Hepatocyte (in vitro differentiated cells): Measurements from ENCODE around the gene DYSF. TPM values are rescaled to one million over a fixed set of nuclear protein-coding genes. Genes with fewer than 3 reads are reported as not detected.

ENCODE experiments used
- DNase-seq: peaks from one replicate; pipeline ENCODE4 v3.0.0-alpha.2; 2016; ENCODE audit warnings: low spot score
- H2AFZ ChIP-seq: fragments of 200-600 bp; sonication (generic); 2 replicates; pipeline ENCODE4 v1.6.0; 2016; ENCODE audit warnings: antibody characterized with exemption, mild to moderate bottlenecking
- H3K27ac ChIP-seq: fragments of 200-600 bp; sonication (generic); 2 replicates; pipeline ENCODE4 v1.5.1; 2016; ENCODE audit warnings: mild to moderate bottlenecking
- H3K27me3 ChIP-seq: fragments of 200-600 bp; sonication (generic); 2 replicates; pipeline ENCODE4 v1.6.1; 2016
- H3K36me3 ChIP-seq: fragments of 200-600 bp; sonication (generic); replicated peaks from 2 replicates; pipeline ENCODE4 v1.5.1; 2016; ENCODE audit warnings: low read depth; ENCODE audit not compliant: insufficient read depth
- H3K4me1 ChIP-seq: fragments of 200-600 bp; sonication (generic); 2 replicates; pipeline ENCODE4 v1.5.1; 2016; ENCODE audit warnings: mild to moderate bottlenecking, moderate library complexity; ENCODE audit not compliant: insufficient read depth
- H3K4me2 ChIP-seq: fragments of 200-600 bp; sonication (generic); 2 replicates; pipeline ENCODE4 v1.6.0; 2016
- H3K4me3 ChIP-seq: fragments of 200-600 bp; sonication (generic); 2 replicates; pipeline ENCODE4 v1.5.1; 2016; ENCODE audit warnings: mild to moderate bottlenecking
- H3K79me2 ChIP-seq: fragments of 200-600 bp; sonication (generic); 2 replicates; pipeline ENCODE4 v1.6.0; 2017; ENCODE audit warnings: mild to moderate bottlenecking
- H3K9me2 ChIP-seq: fragments of 200-600 bp; sonication (generic); replicated peaks from 2 replicates; pipeline ENCODE4 v1.6.0; 2017; ENCODE audit warnings: mild to moderate bottlenecking; ENCODE audit not compliant: insufficient read depth
- H3K9me3 ChIP-seq: fragments of 200-600 bp; sonication (generic); 2 replicates; pipeline ENCODE4 v1.5.1; 2016; ENCODE audit warnings: low read depth, mild to moderate bottlenecking
- H4K20me1 ChIP-seq: fragments of 200-600 bp; sonication (generic); 2 replicates; pipeline ENCODE4 v1.6.0; 2016; ENCODE audit warnings: mild to moderate bottlenecking; ENCODE audit not compliant: insufficient read depth, poor library complexity, severe bottlenecking
- EZH2 ChIP-seq: fragments of 200-600 bp; sonication (generic); IDR thresholded peaks from 2 replicates; pipeline ENCODE4 v1.6.1; 2016; ENCODE audit warnings: antibody characterized with exemption, mild to moderate bottlenecking, borderline replicate concordance
- EZH2phosphoT487 ChIP-seq: fragments of 200-600 bp; sonication (generic); IDR thresholded peaks from one replicate; pipeline ENCODE4 v1.6.1; 2018; ENCODE audit warnings: antibody characterized with exemption, mild to moderate bottlenecking, low read depth, moderate library complexity; ENCODE audit not compliant: unreplicated experiment, severe bottlenecking
- WGBS: methylation state at CpG from one replicate; pipeline ENCODE4 v1.1.6; 2016; ENCODE audit warnings: low lambda C conversion rate; ENCODE audit errors: missing lambda C conversion rate; 5-methylcytosine and 5-hydroxymethylcytosine counted together
- polyA plus RNA-seq: library from polyadenylated mRNA; unstranded; fragments of >200 nt; fragmentation: Nextera tagmentation; extraction: Ambion mirVana; gene quantifications from 2 replicates; pipeline ENCODE4 v1.2.1, GENCODE V29; 2016
- total RNA-seq: library from RNA; depleted of rRNA; stranded (reverse); fragments of >200 nt; gene quantifications from 2 replicates; pipeline ENCODE4 v1.2.3, GENCODE V29; 2014
- TF ChIP-seq, protein P1 (sequence below): fragments of 200-600 bp; sonication (generic); IDR thresholded peaks from 2 replicates; pipeline ENCODE4 v1.5.1; 2016; ENCODE audit warnings: antibody characterized with exemption, mild to moderate bottlenecking; ENCODE audit not compliant: poor library complexity

DYSF gene
- total and polyA plus RNA-seq, 2 experiments from 2014 or later, result 0.25 to 0.90 TPM

DNA sequence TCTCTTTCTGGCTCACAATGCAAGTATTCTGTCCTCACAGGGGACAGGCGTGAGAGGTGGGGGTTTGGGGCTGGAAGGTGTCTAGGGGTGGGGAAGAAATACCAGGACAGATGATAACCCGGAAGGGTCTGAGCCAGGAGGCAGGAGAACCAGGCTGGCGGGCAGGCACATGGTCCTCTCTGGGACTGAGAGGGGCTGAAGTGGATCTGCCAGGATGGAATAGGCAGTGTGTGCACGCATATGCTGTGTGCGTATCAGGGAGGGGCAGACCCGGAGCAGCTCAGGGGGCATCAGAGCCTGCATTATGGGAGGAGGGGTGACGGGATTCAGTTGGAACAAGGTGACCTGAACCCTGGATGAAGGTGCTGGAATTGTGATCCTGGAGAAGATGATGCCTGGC, 157.3 kb downstream of the DYSF start:
- Histone ChIP-seq H2AFZ (no peak overlapping the region), H3K79me2 (no peaks in the 10 kb centered on the region), H4K20me1 (no peaks in the 10 kb centered on the region), H3K9me2 (no peaks in the 10 kb centered on the region), H3K27me3 (peaks cover 7% of the 10 kb centered on the region), H3K27ac (no peak overlapping the region), H3K9me3 (no peaks in the 10 kb centered on the region), H3K4me2 (no peak overlapping the region), H3K36me3 (no peaks in the 10 kb centered on the region), H3K4me3 (no peak overlapping the region), H3K4me1 (no peaks in the 10 kb centered on the region)
- TF ChIP-seq EZH2phosphoT487 (no peak), EZH2 (no peak)
- TF ChIP-seq, protein P1, sequence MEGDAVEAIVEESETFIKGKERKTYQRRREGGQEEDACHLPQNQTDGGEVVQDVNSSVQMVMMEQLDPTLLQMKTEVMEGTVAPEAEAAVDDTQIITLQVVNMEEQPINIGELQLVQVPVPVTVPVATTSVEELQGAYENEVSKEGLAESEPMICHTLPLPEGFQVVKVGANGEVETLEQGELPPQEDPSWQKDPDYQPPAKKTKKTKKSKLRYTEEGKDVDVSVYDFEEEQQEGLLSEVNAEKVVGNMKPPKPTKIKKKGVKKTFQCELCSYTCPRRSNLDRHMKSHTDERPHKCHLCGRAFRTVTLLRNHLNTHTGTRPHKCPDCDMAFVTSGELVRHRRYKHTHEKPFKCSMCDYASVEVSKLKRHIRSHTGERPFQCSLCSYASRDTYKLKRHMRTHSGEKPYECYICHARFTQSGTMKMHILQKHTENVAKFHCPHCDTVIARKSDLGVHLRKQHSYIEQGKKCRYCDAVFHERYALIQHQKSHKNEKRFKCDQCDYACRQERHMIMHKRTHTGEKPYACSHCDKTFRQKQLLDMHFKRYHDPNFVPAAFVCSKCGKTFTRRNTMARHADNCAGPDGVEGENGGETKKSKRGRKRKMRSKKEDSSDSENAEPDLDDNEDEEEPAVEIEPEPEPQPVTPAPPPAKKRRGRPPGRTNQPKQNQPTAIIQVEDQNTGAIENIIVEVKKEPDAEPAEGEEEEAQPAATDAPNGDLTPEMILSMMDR, result no peak
- DNase-seq, result no peak
- 96% methylated on average over 6 of the region's 7 CpGs for WGBS

GRCh38 chr2:71611247-71611646, 157.9 kb downstream of the DYSF start:
- WGBS, result 93% methylated on average over 12 of the region's 12 CpGs
- peaks cover 7% of the 10 kb centered on the region for H3K27me3 ChIP-seq
- TF ChIP-seq, protein P1, result no peak
- TF ChIP-seq EZH2phosphoT487 (no peak), EZH2 (no peak)
- H4K20me1 ChIP-seq, result no peaks in the 10 kb centered on the region
- H3K4me3 ChIP-seq, result no peak overlapping the region
- H3K79me2 ChIP-seq, result no peaks in the 10 kb centered on the region
- H3K27ac ChIP-seq, result no peak overlapping the region
- H3K4me1 ChIP-seq, result no peaks in the 10 kb centered on the region
- H3K9me3 ChIP-seq, result no peaks in the 10 kb centered on the region
- no peak overlapping the region for H3K4me2 ChIP-seq
- no peak overlapping the region for H2AFZ ChIP-seq
- DNase-seq, result no peak
- H3K36me3 ChIP-seq, result no peaks in the 10 kb centered on the region
- no peaks in the 10 kb centered on the region for H3K9me2 ChIP-seq

DNA sequence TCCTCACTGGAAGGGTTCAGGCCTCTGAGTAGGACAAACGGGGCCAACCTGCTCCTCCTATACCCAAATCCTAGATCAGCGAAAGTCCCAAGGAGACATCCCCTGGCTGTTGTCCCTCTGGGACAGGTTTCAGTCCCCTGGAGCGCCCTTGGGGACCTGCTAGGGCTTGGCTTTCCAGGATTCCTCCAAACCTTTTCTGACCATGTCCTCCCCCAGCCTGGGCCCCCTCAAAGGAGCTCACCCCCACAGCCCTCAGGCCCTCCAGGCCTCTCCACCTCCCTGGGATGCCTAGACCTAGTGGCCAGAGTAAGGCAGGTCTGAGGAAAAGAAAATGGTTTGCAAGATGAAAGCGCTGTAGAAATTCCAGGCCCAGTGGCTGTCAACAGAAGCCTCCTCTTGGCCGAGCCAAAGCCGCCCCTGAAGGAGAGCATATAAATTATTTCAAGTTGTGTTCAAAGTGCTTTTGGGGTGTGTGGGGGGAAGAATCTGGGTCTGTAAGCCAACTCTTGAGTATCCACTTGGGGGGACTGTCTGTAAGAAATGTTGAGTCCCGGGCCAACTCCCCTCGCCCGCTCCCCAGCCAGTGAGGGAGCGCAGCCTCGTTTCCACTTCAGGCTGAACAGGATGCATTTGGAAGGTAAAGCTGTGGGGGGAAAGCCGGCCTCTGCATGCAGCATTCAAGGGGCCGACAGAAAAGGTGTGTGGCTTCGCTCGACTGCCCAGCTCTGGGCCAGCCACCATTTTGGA, 158.6 kb downstream of the DYSF start:
- no peaks in the 10 kb centered on the region for H3K79me2 ChIP-seq
- H2AFZ ChIP-seq, result no peak overlapping the region
- no peaks in the 10 kb centered on the region for H3K9me2 ChIP-seq
- no peaks in the 10 kb centered on the region for H3K9me3 ChIP-seq
- no peak for DNase-seq
- WGBS, result 93% methylated on average over 15 of the region's 15 CpGs
- no peak for TF ChIP-seq EZH2
- TF ChIP-seq EZH2phosphoT487, result no peak
- TF ChIP-seq, protein P1, result no peak
- H3K27ac ChIP-seq, result no peak overlapping the region
- no peak overlapping the region for H3K4me3 ChIP-seq
- peaks cover 6% of the 10 kb centered on the region for H3K27me3 ChIP-seq
- no peak overlapping the region for H3K4me2 ChIP-seq
- no peaks in the 10 kb centered on the region for H4K20me1 ChIP-seq
- no peaks in the 10 kb centered on the region for H3K36me3 ChIP-seq
- H3K4me1 ChIP-seq, result no peaks in the 10 kb centered on the region
